Measurements from ENCODE around the gene IL1A. TPM values are rescaled to one million over a fixed set of nuclear protein-coding genes. Genes with fewer than 3 reads are reported as not detected.
A peak's percentile ranks its signal among the peaks of the same experiment; 100 is the strongest.

IL1A gene
- total RNA-seq, 1 donor from 2014 or later = 0.43 TPM

GRCh38 chr2:112825706-112826105 is 41.4 kb upstream of the IL1A start:
- H3K79me2 ChIP-seq (ENCODE audit: insufficient read depth, low read length) = no peaks in the 10 kb centered on the region
- H3K4me3 ChIP-seq (ENCODE audit: insufficient read depth, low read depth, low read length) = no peak overlapping the region
- H4K20me1 ChIP-seq (ENCODE audit: insufficient read depth, low read length) = no peaks in the 10 kb centered on the region
- no peak overlapping the region for H3K4me2 ChIP-seq (ENCODE audit: low read length)
- no peaks in the 10 kb centered on the region for H3K9me3 ChIP-seq (ENCODE audit: insufficient read depth, low read depth, low read length)
- peaks cover 9% of the 10 kb centered on the region for H3K4me1 Mint-ChIP-seq (ENCODE audit: low read depth, unreplicated experiment)
- H3K27me3 ChIP-seq (ENCODE audit: insufficient read depth, low read length) = no peaks in the 10 kb centered on the region
- no peaks in the 10 kb centered on the region for H3K36me3 Mint-ChIP-seq (ENCODE audit: low read depth, unreplicated experiment)
- no peak overlapping the region for H3K9ac ChIP-seq (ENCODE audit: low read length)
- H2AFZ ChIP-seq (ENCODE audit: low read depth, low read length) = no peak overlapping the region
- H3K27ac Mint-ChIP-seq (ENCODE audit: unreplicated experiment) = no peak overlapping the region
- H3K9me3 Mint-ChIP-seq (ENCODE audit: unreplicated experiment) = peaks cover 3% of the 10 kb centered on the region
- no peak for DNase-seq (ENCODE audit: low read depth)
- H3K27ac ChIP-seq (ENCODE audit: low read depth, low read length) = no peak overlapping the region
- FAIRE-seq = no peak
- H3K27me3 Mint-ChIP-seq (ENCODE audit: low read depth, unreplicated experiment) = peaks cover 18% of the 10 kb centered on the region
- no peaks in the 10 kb centered on the region for H3K36me3 ChIP-seq (ENCODE audit: insufficient read depth, low read length)
- H3K4me3 Mint-ChIP-seq (ENCODE audit: unreplicated experiment) = no peak overlapping the region
- no peak for TF ChIP-seq CTCF (IDR thresholded peaks at IDR 0.05; ENCODE audit: insufficient read depth, low read depth, low read length)
- no peak for TF ChIP-seq EZH2 (IDR thresholded peaks at IDR 0.05; ENCODE audit: insufficient read depth, low read length)
- peaks cover 8% of the 10 kb centered on the region for H3K4me1 ChIP-seq (ENCODE audit: insufficient read depth, low read length)

GRCh38 chr2:112824694-112825085 is 40.4 kb upstream of the IL1A start:
- H3K27ac Mint-ChIP-seq (ENCODE audit: unreplicated experiment) = no peak overlapping the region
- DNase-seq (ENCODE audit: low read depth) = no peak
- Histone ChIP-seq H3K27me3 (ENCODE audit: insufficient read depth, low read length) (no peaks in the 10 kb centered on the region), H3K9me3 (ENCODE audit: insufficient read depth, low read depth, low read length) (no peaks in the 10 kb centered on the region), H3K4me1 (ENCODE audit: insufficient read depth, low read length) (peaks cover 8% of the 10 kb centered on the region), H2AFZ (ENCODE audit: low read depth, low read length) (peak overlapping the region; percentile 31), H3K9ac (ENCODE audit: low read length) (no peak overlapping the region), H3K4me3 (ENCODE audit: insufficient read depth, low read depth, low read length) (no peak overlapping the region), H3K27ac (ENCODE audit: low read depth, low read length) (no peak overlapping the region), H3K36me3 (ENCODE audit: insufficient read depth, low read length) (no peaks in the 10 kb centered on the region), H3K4me2 (ENCODE audit: low read length) (peak overlapping the region; percentile 7), H4K20me1 (ENCODE audit: insufficient read depth, low read length) (no peaks in the 10 kb centered on the region), H3K79me2 (ENCODE audit: insufficient read depth, low read length) (no peaks in the 10 kb centered on the region)
- peaks cover 10% of the 10 kb centered on the region for H3K4me1 Mint-ChIP-seq (ENCODE audit: low read depth, unreplicated experiment)
- FAIRE-seq = no peak
- H3K9me3 Mint-ChIP-seq (ENCODE audit: unreplicated experiment) = peaks cover 3% of the 10 kb centered on the region
- peaks cover 10% of the 10 kb centered on the region for H3K27me3 Mint-ChIP-seq (ENCODE audit: low read depth, unreplicated experiment)
- no peak overlapping the region for H3K4me3 Mint-ChIP-seq (ENCODE audit: unreplicated experiment)
- TF ChIP-seq EZH2 (IDR thresholded peaks at IDR 0.05; ENCODE audit: insufficient read depth, low read length) (no peak), CTCF (IDR thresholded peaks at IDR 0.05; ENCODE audit: insufficient read depth, low read depth, low read length) (no peak)
- H3K36me3 Mint-ChIP-seq (ENCODE audit: low read depth, unreplicated experiment) = no peaks in the 10 kb centered on the region

- Histone ChIP-seq H4K20me1 (ENCODE audit: insufficient read depth, low read length) (no peaks in the 10 kb centered on the region), H3K4me1 (ENCODE audit: insufficient read depth, low read length) (peaks cover 8% of the 10 kb centered on the region), H3K79me2 (ENCODE audit: insufficient read depth, low read length) (no peaks in the 10 kb centered on the region), H3K9me3 (ENCODE audit: insufficient read depth, low read depth, low read length) (no peaks in the 10 kb centered on the region), H3K9ac (ENCODE audit: low read length) (no peak overlapping the region), H3K36me3 (ENCODE audit: insufficient read depth, low read length) (no peaks in the 10 kb centered on the region), H3K27me3 (ENCODE audit: insufficient read depth, low read length) (no peaks in the 10 kb centered on the region), H3K4me2 (ENCODE audit: low read length) (no peak overlapping the region), H2AFZ (ENCODE audit: low read depth, low read length) (no peak overlapping the region), H3K27ac (ENCODE audit: low read depth, low read length) (no peak overlapping the region), H3K4me3 (ENCODE audit: insufficient read depth, low read depth, low read length) (no peak overlapping the region)
- H3K4me3 Mint-ChIP-seq (ENCODE audit: unreplicated experiment) = no peak overlapping the region
- FAIRE-seq = no peak
- peaks cover 10% of the 10 kb centered on the region for H3K4me1 Mint-ChIP-seq (ENCODE audit: low read depth, unreplicated experiment)
- TF ChIP-seq EZH2 (IDR thresholded peaks at IDR 0.05; ENCODE audit: insufficient read depth, low read length) = no peak
- no peak for TF ChIP-seq CTCF (IDR thresholded peaks at IDR 0.05; ENCODE audit: insufficient read depth, low read depth, low read length)
- DNase-seq (ENCODE audit: low read depth) = no peak
- no peaks in the 10 kb centered on the region for H3K36me3 Mint-ChIP-seq (ENCODE audit: low read depth, unreplicated experiment)
- peaks cover 2% of the 10 kb centered on the region for H3K9me3 Mint-ChIP-seq (ENCODE audit: unreplicated experiment)
- no peak overlapping the region for H3K27ac Mint-ChIP-seq (ENCODE audit: unreplicated experiment)
- H3K27me3 Mint-ChIP-seq (ENCODE audit: low read depth, unreplicated experiment) = no peaks in the 10 kb centered on the region
Observed at GRCh38 chr2:112821682-112822081, 37.4 kb upstream of the IL1A start.

Data from astrocyte (in vitro differentiated cells and primary cell).